ENCODE data around the gene PNMA8A. TPM values are rescaled to one million over a fixed set of nuclear protein-coding genes. Genes with fewer than 3 reads are reported as not detected.
"Not testable (repeated sequence)": the region's sequence is repeated elsewhere in the genome, so short reads cannot be mapped to it uniquely, and the experiment has no call there.

PNMA8A gene
- polyA plus RNA-seq, 1 donor (not counting 4 experiments of a cell fraction or from before 2014, with no cell fraction given): 0.24 TPM

GRCh38 chr19:46497773-46498172 lies 26.4 kb upstream of the PNMA8A start:
- peaks cover 9% of the 10 kb centered on the region for H3K27me3 ChIP-seq (ENCODE audit: control insufficient read depth, extremely low read depth, insufficient read depth, low read length)
- no peaks in the 10 kb centered on the region for H3K9me3 ChIP-seq (ENCODE audit: control insufficient read depth, low read depth, low read length)
- dilution Hi-C loops (cut with MboI; ENCODE audit: extremely low pct_ligation_motif_present, low sequenced_read_pairs): no loop called here
- H3K36me3 ChIP-seq (ENCODE audit: control insufficient read depth in 2 of 2, extremely low read depth in 1 of 2, insufficient read depth in 2 of 2, low read length in 2 of 2): no peaks in the 10 kb centered on the region
- H3K4me2 ChIP-seq (ENCODE audit: control insufficient read depth, extremely low read depth, insufficient read depth, low read depth, low read length): no peak overlapping the region
- FAIRE-seq (no peak), DNase-seq (ENCODE audit: low read depth, low spot score) (no peak)
- H3K4me3 ChIP-seq (ENCODE audit: control insufficient read depth in 2 of 3, extremely low read depth in 1 of 3, insufficient read depth in 2 of 3, low read depth in 1 of 3, low read length in 3 of 3): no peak overlapping the region
- no peak overlapping the region for H2AFZ ChIP-seq (ENCODE audit: control insufficient read depth, low read length)
- H3K9me1 ChIP-seq (ENCODE audit: control insufficient read depth, extremely low read depth, insufficient read depth, low read length): no peaks in the 10 kb centered on the region
- H3K27ac ChIP-seq (ENCODE audit: control insufficient read depth, insufficient read depth, low read length): no peak overlapping the region
- H3K4me1 ChIP-seq (ENCODE audit: control insufficient read depth, extremely low read depth, insufficient read depth, low read length): peaks cover 4% of the 10 kb centered on the region
- TF ChIP-seq EZH2 (IDR thresholded peaks at IDR 0.05; ENCODE audit: low read length): no peak
- TF ChIP-seq, protein P1, sequence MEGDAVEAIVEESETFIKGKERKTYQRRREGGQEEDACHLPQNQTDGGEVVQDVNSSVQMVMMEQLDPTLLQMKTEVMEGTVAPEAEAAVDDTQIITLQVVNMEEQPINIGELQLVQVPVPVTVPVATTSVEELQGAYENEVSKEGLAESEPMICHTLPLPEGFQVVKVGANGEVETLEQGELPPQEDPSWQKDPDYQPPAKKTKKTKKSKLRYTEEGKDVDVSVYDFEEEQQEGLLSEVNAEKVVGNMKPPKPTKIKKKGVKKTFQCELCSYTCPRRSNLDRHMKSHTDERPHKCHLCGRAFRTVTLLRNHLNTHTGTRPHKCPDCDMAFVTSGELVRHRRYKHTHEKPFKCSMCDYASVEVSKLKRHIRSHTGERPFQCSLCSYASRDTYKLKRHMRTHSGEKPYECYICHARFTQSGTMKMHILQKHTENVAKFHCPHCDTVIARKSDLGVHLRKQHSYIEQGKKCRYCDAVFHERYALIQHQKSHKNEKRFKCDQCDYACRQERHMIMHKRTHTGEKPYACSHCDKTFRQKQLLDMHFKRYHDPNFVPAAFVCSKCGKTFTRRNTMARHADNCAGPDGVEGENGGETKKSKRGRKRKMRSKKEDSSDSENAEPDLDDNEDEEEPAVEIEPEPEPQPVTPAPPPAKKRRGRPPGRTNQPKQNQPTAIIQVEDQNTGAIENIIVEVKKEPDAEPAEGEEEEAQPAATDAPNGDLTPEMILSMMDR (optimal IDR thresholded peaks at IDR 0.05 in 1 of 3, IDR thresholded peaks at IDR 0.05 in 1 of 3, conservative IDR thresholded peaks at IDR 0.05 in 1 of 3; ENCODE audit: extremely low read depth in 1 of 3, insufficient read depth in 2 of 3, low read length in 3 of 3): no peak
- no peaks in the 10 kb centered on the region for H4K20me1 ChIP-seq (ENCODE audit: control insufficient read depth, extremely low read depth, insufficient read depth, low read length)
- H3K79me2 ChIP-seq (ENCODE audit: control insufficient read depth, insufficient read depth, low read length): no peaks in the 10 kb centered on the region
- H3K9ac ChIP-seq (ENCODE audit: control insufficient read depth, extremely low read depth, insufficient read depth, low read length): no peak overlapping the region

- H3K4me1 ChIP-seq (ENCODE audit: control insufficient read depth, extremely low read depth, insufficient read depth, low read length); H3K9me3 ChIP-seq (ENCODE audit: control insufficient read depth, low read depth, low read length); H3K79me2 ChIP-seq (ENCODE audit: control insufficient read depth, insufficient read depth, low read length); H3K9ac ChIP-seq (ENCODE audit: control insufficient read depth, extremely low read depth, insufficient read depth, low read length); H3K4me3 ChIP-seq (ENCODE audit: control insufficient read depth in 2 of 3, extremely low read depth in 1 of 3, insufficient read depth in 2 of 3, low read depth in 1 of 3, low read length in 3 of 3); H4K20me1 ChIP-seq (ENCODE audit: control insufficient read depth, extremely low read depth, insufficient read depth, low read length); H3K4me2 ChIP-seq (ENCODE audit: control insufficient read depth, extremely low read depth, insufficient read depth, low read depth, low read length); DNase-seq (ENCODE audit: low read depth, low spot score); H3K9me1 ChIP-seq (ENCODE audit: control insufficient read depth, extremely low read depth, insufficient read depth, low read length); dilution Hi-C loops (cut with MboI; ENCODE audit: extremely low pct_ligation_motif_present, low sequenced_read_pairs); H3K36me3 ChIP-seq (ENCODE audit: control insufficient read depth in 2 of 2, extremely low read depth in 1 of 2, insufficient read depth in 2 of 2, low read length in 2 of 2); FAIRE-seq; H2AFZ ChIP-seq (ENCODE audit: control insufficient read depth, low read length); H3K27ac ChIP-seq (ENCODE audit: control insufficient read depth, insufficient read depth, low read length): not testable (repeated sequence)
- H3K27me3 ChIP-seq (ENCODE audit: control insufficient read depth, extremely low read depth, insufficient read depth, low read length): peaks cover 13% of the 10 kb centered on the region
These were observed 25.5 kb upstream of the PNMA8A start for GRCh38 chr19:46496886-46497285.

DNA sequence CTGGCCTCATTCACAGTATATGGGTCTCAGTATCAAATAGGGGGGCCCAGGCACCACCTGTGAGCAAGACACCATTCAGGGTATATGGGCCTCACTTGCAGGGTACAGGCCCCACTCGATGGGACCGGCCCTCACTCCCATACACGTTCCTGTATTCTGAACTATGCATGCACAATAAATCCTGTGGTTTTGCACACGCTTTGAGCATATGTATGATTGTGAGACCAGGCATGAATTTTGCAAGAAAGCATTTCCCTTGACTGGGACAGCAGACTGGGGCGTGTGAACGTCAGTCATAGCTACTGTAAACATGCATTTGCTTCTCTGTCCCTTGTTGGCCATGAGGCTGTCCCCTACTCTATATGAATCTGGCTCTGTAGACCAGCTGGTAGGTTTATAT lies 24.9 kb upstream of the PNMA8A start:
- H3K9ac ChIP-seq (ENCODE audit: control insufficient read depth, extremely low read depth, insufficient read depth, low read length): no peak overlapping the region
- TF ChIP-seq, protein P1 (optimal IDR thresholded peaks at IDR 0.05 in 1 of 3, IDR thresholded peaks at IDR 0.05 in 1 of 3, conservative IDR thresholded peaks at IDR 0.05 in 1 of 3; ENCODE audit: extremely low read depth in 1 of 3, insufficient read depth in 2 of 3, low read length in 3 of 3): no peak
- TF ChIP-seq EZH2 (IDR thresholded peaks at IDR 0.05; ENCODE audit: low read length): no peak
- H3K9me1 ChIP-seq (ENCODE audit: control insufficient read depth, extremely low read depth, insufficient read depth, low read length): no peaks in the 10 kb centered on the region
- no peaks in the 10 kb centered on the region for H3K9me3 ChIP-seq (ENCODE audit: control insufficient read depth, low read depth, low read length)
- no peak for DNase-seq (ENCODE audit: low read depth, low spot score)
- no peak overlapping the region for H3K4me3 ChIP-seq (ENCODE audit: control insufficient read depth in 2 of 3, extremely low read depth in 1 of 3, insufficient read depth in 2 of 3, low read depth in 1 of 3, low read length in 3 of 3)
- FAIRE-seq: no peak
- H3K4me1 ChIP-seq (ENCODE audit: control insufficient read depth, extremely low read depth, insufficient read depth, low read length): peaks cover 4% of the 10 kb centered on the region
- H3K4me2 ChIP-seq (ENCODE audit: control insufficient read depth, extremely low read depth, insufficient read depth, low read depth, low read length): no peak overlapping the region
- H3K27me3 ChIP-seq (ENCODE audit: control insufficient read depth, extremely low read depth, insufficient read depth, low read length): peaks cover 18% of the 10 kb centered on the region
- no peaks in the 10 kb centered on the region for H3K79me2 ChIP-seq (ENCODE audit: control insufficient read depth, insufficient read depth, low read length)
- no peak overlapping the region for H3K27ac ChIP-seq (ENCODE audit: control insufficient read depth, insufficient read depth, low read length)
- no peaks in the 10 kb centered on the region for H3K36me3 ChIP-seq (ENCODE audit: control insufficient read depth in 2 of 2, extremely low read depth in 1 of 2, insufficient read depth in 2 of 2, low read length in 2 of 2)
- no peak overlapping the region for H2AFZ ChIP-seq (ENCODE audit: control insufficient read depth, low read length)
- H4K20me1 ChIP-seq (ENCODE audit: control insufficient read depth, extremely low read depth, insufficient read depth, low read length): no peaks in the 10 kb centered on the region
- dilution Hi-C loops (cut with MboI; ENCODE audit: extremely low pct_ligation_motif_present, low sequenced_read_pairs): no loop called here

All from keratinocyte (primary cell).